MCF 10A (cell line): Measurements from ENCODE around the gene APIP. TPM values are rescaled to one million over a fixed set of nuclear protein-coding genes. Genes with fewer than 3 reads are reported as not detected.

ENCODE experiments used
- BruUV-seq: library from RNA; stranded (reverse); fragments of 400-500 nt; replicated peaks from 2 replicates; lab custom pipeline; 2021; lab: Mats Ljungman, UMichigan
- CTCF ChIA-PET: fragments of 300-600 bp; sonication (Branson Sonifier 250); formaldehyde crosslinking; extraction: SDS; loops from one replicate; lab custom pipeline; 2021; ENCODE audit warnings: antibody characterized with exemption, inconsistent platforms; lab: Yijun Ruan, JAX
- POLR2A ChIA-PET: fragments of 300-600, 350-650 bp; sonication (Branson Sonifier 250); formaldehyde crosslinking; extraction: SDS; loops from one replicate; lab custom pipeline; 2020; ENCODE audit warnings: antibody characterized with exemption, inconsistent platforms; lab: Yijun Ruan, JAX
- DNase-seq: peaks from one replicate; pipeline ENCODE4 v3.0.0-alpha.2; 2018; ENCODE audit not compliant: unreplicated experiment
- H3K27ac Mint-ChIP-seq: one replicate; pipeline ENCODE4 v1.8.0; 2022; ENCODE audit warnings: mild to moderate bottlenecking, low read depth, mixed read lengths; ENCODE audit not compliant: unreplicated experiment
- H3K27me3 Mint-ChIP-seq: one replicate; pipeline ENCODE4 v1.8.0; 2022; ENCODE audit warnings: mixed read lengths; ENCODE audit not compliant: insufficient read depth, unreplicated experiment
- H3K36me3 Mint-ChIP-seq: one replicate; pipeline ENCODE4 v1.8.0; 2022; ENCODE audit warnings: mild to moderate bottlenecking, moderate library complexity, mixed read lengths; ENCODE audit not compliant: insufficient read depth, unreplicated experiment
- H3K4me1 Mint-ChIP-seq: one replicate; pipeline ENCODE4 v1.8.0; 2022; ENCODE audit warnings: mixed read lengths; ENCODE audit not compliant: insufficient read depth, unreplicated experiment
- H3K4me3 Mint-ChIP-seq: one replicate; pipeline ENCODE4 v1.8.0; 2022; ENCODE audit warnings: mild to moderate bottlenecking, moderate library complexity, mixed read lengths; ENCODE audit not compliant: unreplicated experiment
- H3K9me3 Mint-ChIP-seq: one replicate; pipeline ENCODE4 v1.8.0; 2022; ENCODE audit warnings: mixed read lengths; ENCODE audit not compliant: unreplicated experiment
- CTCF ChIP-seq: fragments of 200-600 bp; IDR thresholded peaks from one replicate; pipeline ENCODE4 v1.8.0; 2022; ENCODE audit warnings: antibody characterized with exemption, mild to moderate bottlenecking; ENCODE audit not compliant: unreplicated experiment
- intact Hi-C: fragments of 100-400 bp; cut with micrococcal nuclease; formaldehyde crosslinking; loops from 2 replicates; pipeline ENCODE4 v1.14.1; 2022
- total RNA-seq: library from RNA; stranded (reverse); gene quantifications from 2 replicates; pipeline ENCODE4 v1.2.3, GENCODE V29; 2022

The APIP gene
- total RNA-seq, 1 experiment from 2014 or later: 36.9 TPM

DNA sequence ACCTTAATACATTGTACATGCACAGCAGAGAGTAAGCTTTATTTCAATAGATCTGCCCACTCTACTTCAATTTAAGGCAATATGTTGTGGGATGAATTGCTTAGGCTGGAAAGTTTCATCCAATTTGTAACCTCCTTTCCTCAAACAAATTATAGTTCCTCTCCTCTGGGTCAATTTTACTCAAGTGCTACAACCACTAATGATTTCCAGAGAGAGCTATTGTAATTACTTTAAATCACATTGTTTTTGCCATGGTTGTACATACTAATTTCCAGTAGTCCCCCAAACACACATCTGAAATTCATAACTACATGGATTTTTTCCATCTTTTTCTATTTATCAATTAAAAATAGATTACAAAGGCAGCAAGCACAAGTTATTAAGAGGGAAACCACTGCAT is 72.9 kb downstream of the APIP start:
- BruUV-seq: no TSS peak
- no peaks in the 10 kb centered on the region for H3K27me3 Mint-ChIP-seq
- no peak for DNase-seq
- H3K27ac Mint-ChIP-seq: no peak overlapping the region
- H3K9me3 Mint-ChIP-seq: no peaks in the 10 kb centered on the region
- TF ChIP-seq CTCF: no peak
- ChIA-PET POLR2A (no interaction called here), CTCF (interaction anchor here (0.8 kb wide), 1 partner anchor 24 kb away, joined by 3 read pairs; no protein-coding TSS in a partner anchor)
- no peaks in the 10 kb centered on the region for H3K36me3 Mint-ChIP-seq
- intact Hi-C loops: no loop called here
- H3K4me3 Mint-ChIP-seq: no peak overlapping the region
- H3K4me1 Mint-ChIP-seq: peaks cover 6% of the 10 kb centered on the region

- H3K4me1 Mint-ChIP-seq: no peaks in the 10 kb centered on the region
- no peaks in the 10 kb centered on the region for H3K36me3 Mint-ChIP-seq
- no peaks in the 10 kb centered on the region for H3K9me3 Mint-ChIP-seq
- POLR2A ChIA-PET: interaction anchor here (0.5 to 0.6 kb wide), 2 partner anchors 100 to 328 kb away, joined by 3 read pairs; no protein-coding TSS in a partner anchor
- intact Hi-C loops: no loop called here
- TF ChIP-seq CTCF: peak; percentile 29
- CTCF ChIA-PET: interaction anchor here (0.6 to 2.0 kb wide), 10 partner anchors 31 to 254 kb away, joined by 3 to 7 read pairs (median 4); no protein-coding TSS in a partner anchor
- DNase-seq: peak; percentile 60
- H3K27me3 Mint-ChIP-seq: no peaks in the 10 kb centered on the region
- peak overlapping the region; percentile 27 for H3K27ac Mint-ChIP-seq
- BruUV-seq: no TSS peak
- H3K4me3 Mint-ChIP-seq: no peak overlapping the region
Observed at GRCh38 chr11:34840736-34841386, 75.3 kb downstream of the APIP start.

- H3K4me1 Mint-ChIP-seq: no peaks in the 10 kb centered on the region
- H3K27me3 Mint-ChIP-seq: no peaks in the 10 kb centered on the region
- BruUV-seq: no TSS peak
- no peak for DNase-seq
- POLR2A ChIA-PET: interaction anchor here (0.9 kb wide), 1 partner anchor 307 kb away, joined by 3 read pairs; no protein-coding TSS in a partner anchor
- no peak overlapping the region for H3K4me3 Mint-ChIP-seq
- intact Hi-C loops: no loop called here
- CTCF ChIA-PET: interaction anchor here (0.5 to 2.0 kb wide), 14 partner anchors 8 to 565 kb away, joined by 3 to 7 read pairs (median 4); no protein-coding TSS in a partner anchor
- H3K27ac Mint-ChIP-seq: no peak overlapping the region
- H3K9me3 Mint-ChIP-seq: no peaks in the 10 kb centered on the region
- TF ChIP-seq CTCF: no peak
- no peaks in the 10 kb centered on the region for H3K36me3 Mint-ChIP-seq
Observed at GRCh38 chr11:34839969-34840368, 76.2 kb downstream of the APIP start.

DNA sequence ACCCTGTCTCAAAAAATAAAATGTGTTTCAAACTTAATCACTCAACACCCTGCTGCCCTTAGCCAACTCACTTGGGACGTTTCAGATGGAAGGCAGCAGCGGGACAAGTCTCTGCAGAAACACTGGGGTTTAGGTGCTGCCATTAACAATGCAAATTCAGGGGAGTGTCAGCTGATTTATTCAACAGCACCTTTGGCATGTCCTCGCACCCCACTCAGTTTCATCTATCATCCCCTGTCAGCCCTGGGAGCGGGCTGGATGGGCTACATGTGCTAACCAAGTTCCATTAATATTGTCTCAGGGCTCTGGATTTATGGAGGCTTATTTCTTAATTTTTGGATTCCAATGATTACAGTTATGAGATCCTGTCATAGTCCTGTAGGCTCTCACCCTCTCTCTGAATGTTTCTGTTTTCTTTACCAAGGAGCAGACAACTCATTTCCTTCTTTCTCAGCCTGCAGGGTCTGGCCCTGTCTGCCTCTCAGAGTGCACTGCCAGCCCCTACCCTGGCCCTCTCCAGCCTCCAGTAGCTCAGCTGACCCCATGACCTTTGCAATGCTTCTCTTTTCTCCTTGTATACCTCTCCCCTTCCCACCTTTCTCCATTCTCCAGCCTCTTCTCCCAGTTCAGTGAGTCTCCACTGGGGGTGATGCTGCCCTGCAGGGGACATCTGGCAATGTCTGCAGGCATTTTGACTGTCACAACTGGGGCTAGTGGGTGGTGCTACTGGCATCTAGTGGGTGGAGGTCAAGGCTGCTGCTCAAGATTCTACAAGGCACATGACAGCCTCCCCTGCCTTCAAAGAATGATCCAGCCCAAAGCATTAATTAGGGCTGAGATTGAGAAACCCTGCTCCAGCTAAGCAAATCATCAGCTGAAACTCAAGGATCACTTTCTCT is 79.0 kb downstream of the APIP start:
- no TSS peak for BruUV-seq
- no peak for TF ChIP-seq CTCF
- H3K9me3 Mint-ChIP-seq: no peaks in the 10 kb centered on the region
- no peak overlapping the region for H3K27ac Mint-ChIP-seq
- no peaks in the 10 kb centered on the region for H3K4me1 Mint-ChIP-seq
- ChIA-PET CTCF (no interaction called here), POLR2A (no interaction called here)
- no peak overlapping the region for H3K4me3 Mint-ChIP-seq
- DNase-seq: no peak
- no peaks in the 10 kb centered on the region for H3K27me3 Mint-ChIP-seq
- intact Hi-C loops: no loop called here
- H3K36me3 Mint-ChIP-seq: no peaks in the 10 kb centered on the region
